ENCODE data around the gene C16orf95.

DNA sequence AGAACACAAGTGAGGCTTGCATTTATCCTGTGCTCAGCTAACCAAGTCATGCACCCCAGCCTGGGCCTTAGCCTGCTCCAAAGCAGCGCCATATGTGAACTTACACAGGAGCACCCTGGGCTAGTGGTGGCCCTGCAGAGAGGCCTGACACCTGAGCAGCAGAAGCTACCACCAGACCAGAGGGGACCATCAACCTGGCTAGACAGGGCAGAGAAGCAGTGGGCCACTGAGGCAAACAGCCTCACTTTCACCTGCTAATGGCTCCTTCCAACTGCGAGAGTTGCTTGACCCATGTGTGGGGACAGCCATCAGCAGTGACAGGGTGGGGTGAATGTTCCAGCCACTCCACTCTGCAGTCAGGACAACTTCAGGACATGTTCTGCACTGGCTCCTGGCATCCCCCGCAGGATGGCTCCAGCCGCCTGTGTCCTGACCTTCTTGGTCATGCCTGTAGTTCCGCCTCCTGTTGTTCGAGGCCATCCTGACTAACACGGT is 2.9 kb upstream of the C16orf95 start:
- no peak for TF ChIP-seq TAF1 (IDR thresholded peaks at IDR 0.05; ENCODE audit: low read depth)
- TF ChIP-seq, protein P1, sequence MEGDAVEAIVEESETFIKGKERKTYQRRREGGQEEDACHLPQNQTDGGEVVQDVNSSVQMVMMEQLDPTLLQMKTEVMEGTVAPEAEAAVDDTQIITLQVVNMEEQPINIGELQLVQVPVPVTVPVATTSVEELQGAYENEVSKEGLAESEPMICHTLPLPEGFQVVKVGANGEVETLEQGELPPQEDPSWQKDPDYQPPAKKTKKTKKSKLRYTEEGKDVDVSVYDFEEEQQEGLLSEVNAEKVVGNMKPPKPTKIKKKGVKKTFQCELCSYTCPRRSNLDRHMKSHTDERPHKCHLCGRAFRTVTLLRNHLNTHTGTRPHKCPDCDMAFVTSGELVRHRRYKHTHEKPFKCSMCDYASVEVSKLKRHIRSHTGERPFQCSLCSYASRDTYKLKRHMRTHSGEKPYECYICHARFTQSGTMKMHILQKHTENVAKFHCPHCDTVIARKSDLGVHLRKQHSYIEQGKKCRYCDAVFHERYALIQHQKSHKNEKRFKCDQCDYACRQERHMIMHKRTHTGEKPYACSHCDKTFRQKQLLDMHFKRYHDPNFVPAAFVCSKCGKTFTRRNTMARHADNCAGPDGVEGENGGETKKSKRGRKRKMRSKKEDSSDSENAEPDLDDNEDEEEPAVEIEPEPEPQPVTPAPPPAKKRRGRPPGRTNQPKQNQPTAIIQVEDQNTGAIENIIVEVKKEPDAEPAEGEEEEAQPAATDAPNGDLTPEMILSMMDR (IDR thresholded peaks at IDR 0.05; ENCODE audit: poor library complexity, severe bottlenecking): no peak
- no peak for TF ChIP-seq MXI1 (conservative IDR thresholded peaks at IDR 0.05; ENCODE audit: poor library complexity, severe bottlenecking)
- no peak for TF ChIP-seq POLR2AphosphoS5 (IDR thresholded peaks at IDR 0.05)
- TF ChIP-seq SMC3 (conservative IDR thresholded peaks at IDR 0.05; ENCODE audit: poor library complexity): no peak

Data from neural cell (in vitro differentiated cells).